Right lobe of liver (tissue), 6 donors: ENCODE data around the gene NKX6-2. TPM values are rescaled to one million over a fixed set of nuclear protein-coding genes. Genes with fewer than 3 reads are reported as not detected.

Source experiments
- ATAC-seq, 4 donors: fragments of 200-7000 bp; cut with Tn5 transposase; one replicate each; pipeline ENCODE4 v1.9.1; 2020; ENCODE audit warnings: mild to moderate bottlenecking in 4 of 4, moderate library complexity in 4 of 4
- DNase-seq, 3 donors: peaks; one replicate each; pipeline ENCODE4 v3.0.0-alpha.2; 2020
- H3K27ac ChIP-seq, 3 donors: fragments of 200-600 bp; one replicate each; pipeline ENCODE4 v1.8.0; 2022
- H3K27me3 ChIP-seq, 2 donors: fragments of 200-600 bp; one replicate each; pipeline ENCODE4 v1.8.0; 2022
- H3K36me3 ChIP-seq, 4 donors: fragments of 200-600 bp; sonication (generic) in 1 of 4; one replicate each; pipeline versions ENCODE4 v1.5.1 to v1.8.0; 2017 to 2022; ENCODE audit warnings: control low read depth in 1 of 4
- H3K4me1 ChIP-seq, 4 donors: fragments of 200-600 bp; sonication (generic) in 1 of 4; one replicate each; pipeline versions ENCODE4 v1.5.1 to v1.8.0; 2017 to 2022; ENCODE audit warnings: control low read depth in 1 of 4
- H3K4me3 ChIP-seq, 3 donors: fragments of 200-600 bp; one replicate each; pipeline ENCODE4 v1.8.0; 2022
- H3K9me3 ChIP-seq, 4 donors: fragments of 200-600 bp; sonication (generic) in 1 of 4; one replicate each; pipeline versions ENCODE4 v1.5.1 to v1.8.0; 2017 to 2022; ENCODE audit warnings: control low read depth in 1 of 4
- CTCF ChIP-seq, 4 donors: fragments of 200-600 bp in 3 of 4; fragments of 450-650 bp in 1 of 4; IDR thresholded peaks; one replicate each; pipeline versions ENCODE4 v1.5.1 to v1.8.0; 2016 to 2022; ENCODE audit warnings: antibody characterized with exemption in 4 of 4, mild to moderate bottlenecking in 2 of 4
- POLR2A ChIP-seq: fragments of 450-650 bp; IDR thresholded peaks from one replicate; pipeline ENCODE4 v1.6.1; 2017; ENCODE audit warnings: antibody characterized with exemption, mild to moderate bottlenecking
- WGBS: methylation state at CpG from one replicate; pipeline ENCODE4 v1.1.6; 2018; ENCODE audit warnings: low coverage, low lambda C conversion rate; ENCODE audit not compliant: insufficient coverage; ENCODE audit errors: missing lambda C conversion rate; 5-methylcytosine and 5-hydroxymethylcytosine counted together
- intact Hi-C, 2 donors: fragments of 100-400 bp; cut with DNase I; formaldehyde crosslinking; loops; one replicate each; pipeline versions ENCODE4 v1.11.2 to v1.14.1; 2022
- total RNA-seq, 6 experiments: library from RNA; depleted of rRNA in 2 of 6; stranded (reverse); fragments of >200 nt in 2 of 6; fragmentation: NEBNext Ultra II Directional in 3 of 6; extraction: Animal tissue kit (Norgen Biotek cat#: 25700) in 3 of 6; gene quantifications; one replicate each; pipeline versions ENCODE4 v1.1.0 to v1.2.4, GENCODE V29; 2016 to 2023
- donor health status: DM: no; HTN: yes; CAD: no.
- donor health status: DM: no; HTN: no; CAD: no.
- donor health status: DM: no; HTN: no; CAD: no.
- donor health status: DM: no; HTN: yes; CAD: no.
- donor health status: DM: no; HTN: yes; CAD: no.

The NKX6-2 gene
- total RNA-seq, 6 experiments from 2014 or later, result not detected

- ATAC-seq (no peak), DNase-seq (peak in 1 of 3 donors; percentile 48)
- Histone ChIP-seq H3K9me3 (no peaks in the 10 kb centered on the region), H3K27ac (no peak overlapping the region), H3K4me1 (no peaks in the 10 kb centered on the region), H3K4me3 (no peak overlapping the region), H3K36me3 (no peaks in the 10 kb centered on the region), H3K27me3 (no peaks in the 10 kb centered on the region)
- TF ChIP-seq POLR2A (no peak), CTCF (IDR thresholded peaks at IDR 0.05) (no peak)
- 73% methylated on average over 10 of the region's 25 CpGs for WGBS
- intact Hi-C loops, result no loop called here
Observed at GRCh38 chr10:132806561-132807003, 20.6 kb upstream of the NKX6-2 start.

GRCh38 chr10:132806110-132806509 is 20.2 kb upstream of the NKX6-2 start:
- intact Hi-C loops, result no loop called here
- H3K9me3 ChIP-seq, result no peaks in the 10 kb centered on the region
- no peak overlapping the region for H3K27ac ChIP-seq
- TF ChIP-seq CTCF (IDR thresholded peaks at IDR 0.05) (no peak), POLR2A (no peak)
- ATAC-seq, result no peak
- H3K4me1 ChIP-seq, result no peaks in the 10 kb centered on the region
- 67% methylated on average over 7 of the region's 7 CpGs for WGBS
- no peaks in the 10 kb centered on the region for H3K36me3 ChIP-seq
- DNase-seq, result peak in 1 of 3 donors; percentile 0
- H3K27me3 ChIP-seq, result no peaks in the 10 kb centered on the region
- no peak overlapping the region for H3K4me3 ChIP-seq

- no peaks in the 10 kb centered on the region for H3K4me1 ChIP-seq
- no peak for ATAC-seq
- no peak overlapping the region for H3K27ac ChIP-seq
- DNase-seq, result peak in 1 of 3 donors; percentile 27
- no CpG with 5 or more reads among the region's 21 CpGs for WGBS
- H3K27me3 ChIP-seq, result no peaks in the 10 kb centered on the region
- TF ChIP-seq CTCF (IDR thresholded peaks at IDR 0.05) (no peak), POLR2A (no peak)
- no peaks in the 10 kb centered on the region for H3K36me3 ChIP-seq
- no peaks in the 10 kb centered on the region for H3K9me3 ChIP-seq
- intact Hi-C loops, result no loop called here
- H3K4me3 ChIP-seq, result no peak overlapping the region
Observed at GRCh38 chr10:132805599-132805998, 19.7 kb upstream of the NKX6-2 start.

DNA sequence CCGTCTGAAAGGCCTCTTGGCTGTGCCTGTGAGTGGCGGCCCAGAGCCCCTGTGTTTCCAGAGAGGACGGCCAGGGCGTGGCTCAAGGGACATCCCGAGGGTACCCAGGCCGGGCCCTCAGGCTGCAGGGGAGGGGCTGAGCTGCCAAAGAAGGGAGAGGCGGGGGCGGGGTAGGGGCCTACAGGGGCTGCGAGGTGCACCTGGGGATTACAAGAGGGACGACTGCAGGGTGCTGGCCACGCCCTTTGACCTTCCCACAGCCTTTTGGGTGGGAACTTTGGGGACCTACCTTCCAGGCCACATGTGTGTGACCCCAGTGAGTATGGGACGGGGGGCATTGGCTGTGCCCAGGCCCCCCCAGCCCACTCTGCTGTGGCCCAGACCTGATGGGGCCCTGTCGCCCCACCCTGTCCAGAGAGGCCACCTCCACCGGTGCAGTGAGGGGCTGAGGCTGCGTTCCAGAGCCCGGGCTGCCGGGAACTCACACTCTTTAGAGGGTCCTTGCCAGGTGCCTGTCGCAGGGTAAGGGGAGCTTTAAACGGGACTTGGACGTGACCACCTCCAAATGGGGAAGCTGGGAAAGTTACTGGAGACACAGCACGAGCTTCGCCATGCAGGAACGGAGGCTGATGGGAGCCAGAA is 19.0 kb upstream of the NKX6-2 start:
- intact Hi-C loops, result no loop called here
- ATAC-seq, result peak in 1 of 4 donors; percentile 10
- Histone ChIP-seq H3K9me3 (no peaks in the 10 kb centered on the region), H3K4me3 (no peak overlapping the region), H3K4me1 (no peaks in the 10 kb centered on the region), H3K27ac (no peak overlapping the region), H3K27me3 (no peaks in the 10 kb centered on the region), H3K36me3 (no peaks in the 10 kb centered on the region)
- DNase-seq, result peak in 1 of 3 donors; percentile 45
- TF ChIP-seq POLR2A (no peak), CTCF (IDR thresholded peaks at IDR 0.05) (no peak)
- WGBS, result 57% methylated on average over 15 of the region's 23 CpGs
